ENCODE data around the gene ADCYAP1R1.
"Not testable (repeated sequence)": the region's sequence is repeated elsewhere in the genome, so short reads cannot be mapped to it uniquely, and the experiment has no call there.

ADCYAP1R1 gene

DNA sequence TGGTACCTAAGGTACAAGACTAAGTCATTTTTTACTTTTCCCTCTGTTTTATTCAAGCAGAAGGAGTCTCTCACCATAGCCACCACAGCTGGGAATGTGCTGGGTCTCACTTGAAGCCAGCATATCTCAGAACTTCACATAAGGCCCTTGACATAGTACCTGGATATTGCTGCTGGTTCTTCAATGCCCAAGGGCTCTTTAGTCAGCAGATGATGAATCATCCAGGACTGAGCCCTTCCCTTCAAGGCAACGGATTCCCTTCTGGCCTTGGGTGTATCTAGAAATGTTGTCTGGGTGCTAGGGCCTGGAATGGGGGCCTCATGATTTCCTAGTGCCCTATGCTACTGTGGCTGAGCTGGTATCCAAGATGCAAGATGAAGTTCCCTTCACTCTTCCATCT, 93.9 kb downstream of the ADCYAP1R1 start:
- DNase-seq = no peak

DNA sequence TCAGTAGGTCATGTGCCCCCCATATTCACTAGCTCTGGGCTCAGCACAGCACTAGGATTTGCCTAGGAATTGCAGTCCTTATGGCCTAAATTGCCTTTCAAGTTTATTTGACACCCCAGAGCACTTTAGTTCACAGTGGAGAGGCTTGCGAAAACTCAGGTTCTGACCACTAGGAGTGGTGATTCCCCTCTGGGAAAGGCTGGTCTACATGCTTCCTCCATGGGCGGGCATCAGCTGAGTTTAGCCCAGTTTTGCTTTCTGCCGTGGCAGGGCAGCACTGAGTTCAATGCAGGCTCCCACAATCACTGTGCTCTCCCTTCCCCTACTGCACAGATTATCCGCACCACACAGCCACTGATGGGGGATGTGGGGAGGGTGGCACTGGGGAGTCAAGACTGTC, 94.4 kb downstream of the ADCYAP1R1 start:
- DNase-seq = no peak

DNA sequence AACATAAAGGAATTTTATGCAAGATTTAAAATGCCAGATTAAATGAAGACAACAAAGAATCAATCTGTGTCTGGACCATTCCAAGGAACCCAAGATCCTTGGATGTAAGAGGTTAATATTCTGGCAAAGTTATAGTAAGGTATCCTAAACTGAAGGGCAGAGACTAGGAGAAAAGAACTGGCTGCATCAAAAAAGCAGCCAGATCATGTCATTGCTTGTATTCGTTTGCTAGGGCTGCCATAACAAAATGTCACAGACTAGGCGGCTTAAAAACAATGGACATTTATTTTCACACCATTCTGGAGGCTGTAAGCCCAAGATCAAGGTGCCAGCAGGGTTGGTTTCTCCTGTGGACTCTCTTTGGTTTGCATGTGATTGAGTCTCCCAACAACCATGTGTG, 99.7 kb downstream of the ADCYAP1R1 start:
- DNase-seq = no peak

DNA sequence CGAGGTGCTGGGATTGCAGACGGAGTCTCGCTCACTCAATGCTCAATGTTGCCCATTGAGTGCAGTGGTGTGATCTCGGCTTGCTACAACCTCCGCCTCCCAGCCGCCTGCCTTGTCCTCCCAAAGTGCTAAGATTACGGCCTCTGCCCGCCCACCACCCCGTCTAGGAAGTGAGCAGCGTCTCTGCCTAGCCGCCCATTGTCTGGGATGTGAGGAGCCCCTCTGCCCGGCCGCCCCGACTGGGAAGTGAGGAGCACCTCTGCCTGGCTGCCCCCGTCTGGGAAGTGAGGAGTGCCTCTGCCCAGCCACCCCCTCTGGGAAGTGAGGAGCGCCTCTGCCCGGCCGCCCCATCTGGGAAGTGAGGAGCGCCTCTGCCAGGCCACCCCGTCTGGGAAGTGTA, 101.2 kb downstream of the ADCYAP1R1 start:
- DNase-seq = not testable (repeated sequence)

DNA sequence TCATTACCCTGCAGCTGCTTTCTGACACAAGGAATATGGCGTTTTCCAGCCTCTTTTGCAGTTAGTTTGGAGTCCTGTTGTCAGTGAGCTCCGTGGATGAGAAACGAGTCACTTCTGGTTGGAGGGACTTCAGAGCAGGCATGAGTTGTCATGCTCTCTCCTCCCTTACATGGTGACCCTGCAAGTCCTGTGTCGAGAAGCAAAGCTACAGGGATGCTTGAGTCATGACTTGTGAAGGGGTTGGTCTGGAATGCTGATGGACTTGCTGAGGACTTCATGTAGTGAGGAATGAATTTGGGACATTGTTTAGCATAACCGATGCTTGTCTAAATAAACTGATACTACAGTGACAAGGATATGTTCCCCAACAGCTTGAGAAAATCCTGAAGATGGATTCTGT, 108.8 kb downstream of the ADCYAP1R1 start:
- DNase-seq = no peak

Data from activated CD4-positive, alpha-beta T cell treated with anti-CD3 and anti-CD28 coated beads, Interleukin-2, amount 50 U/mL, for 16 hours (primary cell).